HL-60/S4 treated with phorbol 12-myristate 13-acetate at 8.2 ng/mL for 4 days and 3 days (cell line): ENCODE results near the gene CCKAR.

Experiments used
- in situ Hi-C: fragments of 300-500 bp; cut with MboI; formaldehyde crosslinking; loops from 2 replicates; pipeline ENCODE4 v1.15.0; 2022; ENCODE audit warnings: low sequenced_read_pairs

CCKAR gene

GRCh38 chr4:26462874-26463273, 27.4 kb downstream of the CCKAR start:
- in situ Hi-C loops = loop anchor here (25.0 kb wide), 1 partner anchor 549 kb away; no protein-coding TSS in a partner anchor

- in situ Hi-C loops = loop anchor here (25.0 kb wide), 1 partner anchor 552 kb away; no protein-coding TSS in a partner anchor
Observed at GRCh38 chr4:26459756-26460530, 30.3 kb downstream of the CCKAR start.

- in situ Hi-C loops = loop anchor here (25.0 kb wide), 1 partner anchor 553 kb away; no protein-coding TSS in a partner anchor
Observed at GRCh38 chr4:26459054-26459755, 31.1 kb downstream of the CCKAR start.

GRCh38 chr4:26458157-26458561, 32.1 kb downstream of the CCKAR start:
- in situ Hi-C loops = loop anchor here (25.0 kb wide), 1 partner anchor 554 kb away; no protein-coding TSS in a partner anchor

- in situ Hi-C loops = loop anchor here (25.0 kb wide), 1 partner anchor 555 kb away; no protein-coding TSS in a partner anchor
Observed at GRCh38 chr4:26457412-26457811, 32.9 kb downstream of the CCKAR start.

- in situ Hi-C loops = loop anchor here (25.0 kb wide), 1 partner anchor 557 kb away; no protein-coding TSS in a partner anchor
Observed at GRCh38 chr4:26455571-26455970, 34.7 kb downstream of the CCKAR start.

- in situ Hi-C loops = loop anchor here (25.0 kb wide), 1 partner anchor 557 kb away; no protein-coding TSS in a partner anchor
Observed at GRCh38 chr4:26454961-26455360, 35.3 kb downstream of the CCKAR start.

- in situ Hi-C loops = loop anchor here (25.0 kb wide), 1 partner anchor 559 kb away; no protein-coding TSS in a partner anchor
Observed at GRCh38 chr4:26452565-26453531, 37.4 kb downstream of the CCKAR start.

- in situ Hi-C loops = loop anchor here (25.0 kb wide), 1 partner anchor 561 kb away; no protein-coding TSS in a partner anchor
Observed at GRCh38 chr4:26451597-26451996, 38.7 kb downstream of the CCKAR start.

GRCh38 chr4:26450418-26450817, 39.9 kb downstream of the CCKAR start:
- in situ Hi-C loops = loop anchor here (25.0 kb wide), 1 partner anchor 562 kb away; no protein-coding TSS in a partner anchor

- in situ Hi-C loops = no loop called here
Observed at GRCh38 chr4:26447378-26447777, 42.9 kb downstream of the CCKAR start.

GRCh38 chr4:26441771-26442170, 48.5 kb downstream of the CCKAR start:
- in situ Hi-C loops = no loop called here

- in situ Hi-C loops = no loop called here
Observed at GRCh38 chr4:26441102-26441501, 49.2 kb downstream of the CCKAR start.

- in situ Hi-C loops = no loop called here
Observed at GRCh38 chr4:26434030-26434639, 56.1 kb downstream of the CCKAR start.

- in situ Hi-C loops = no loop called here
Observed at GRCh38 chr4:26433556-26433955, 56.7 kb downstream of the CCKAR start.

- in situ Hi-C loops = no loop called here
Observed at GRCh38 chr4:26432419-26432818, 57.9 kb downstream of the CCKAR start.

- in situ Hi-C loops = no loop called here
Observed at GRCh38 chr4:26431461-26432180, 58.7 kb downstream of the CCKAR start.
